ENCODE data around the gene FLACC1. TPM values are rescaled to one million over a fixed set of nuclear protein-coding genes. Genes with fewer than 3 reads are reported as not detected.
"Not testable (repeated sequence)": the region's sequence is repeated elsewhere in the genome, so short reads cannot be mapped to it uniquely, and the experiment has no call there.

FLACC1 gene
- total and polyA plus RNA-seq, 7 donors: 0.55 to 4.3 (median 1.8) TPM

GRCh38 chr2:201320257-201320656 is 36.9 kb downstream of the FLACC1 start:
- Histone ChIP-seq H3K4me1 (no peaks in the 10 kb centered on the region), H3K27ac (no peak overlapping the region), H3K4me3 (no peak overlapping the region), H3K27me3 (ENCODE audit: insufficient read depth in 3 of 3, low read length in 2 of 3) (no peaks in the 10 kb centered on the region), H3K36me3 (ENCODE audit: insufficient read depth in 1 of 2, low read depth in 1 of 2) (no peaks in the 10 kb centered on the region), H3K9me3 (peaks cover 15% of the 10 kb centered on the region)
- intact Hi-C loops (cut with DNase I): no loop called here
- ATAC-seq (no peak), DNase-seq (no peak)
- TF ChIP-seq CTCF (IDR thresholded peaks at IDR 0.05): no peak
- 87 to 93% (median 91%) methylated on average over 4 of the region's 4 CpGs for WGBS, 3 donors

- WGBS, 3 donors: 38 to 67% (median 63%) methylated on average over 2 of the region's 2 CpGs
- intact Hi-C loops (cut with DNase I): no loop called here
- Histone ChIP-seq H3K4me3 (no peak overlapping the region), H3K27me3 (ENCODE audit: insufficient read depth in 3 of 3, low read length in 2 of 3) (no peaks in the 10 kb centered on the region), H3K27ac (no peak overlapping the region), H3K4me1 (no peaks in the 10 kb centered on the region), H3K36me3 (ENCODE audit: insufficient read depth in 1 of 2, low read depth in 1 of 2) (no peaks in the 10 kb centered on the region), H3K9me3 (peaks cover 15% of the 10 kb centered on the region)
- ATAC-seq (no peak), DNase-seq (no peak)
- TF ChIP-seq CTCF (IDR thresholded peaks at IDR 0.05): no peak
Measured at GRCh38 chr2:201319511-201319910, 37.6 kb downstream of the FLACC1 start.

- no peak overlapping the region for H3K27ac ChIP-seq
- WGBS, 3 donors: 75 to 94% (median 82%) methylated on average over 5 of the region's 5 CpGs
- H3K27me3 ChIP-seq (ENCODE audit: insufficient read depth in 3 of 3, low read length in 2 of 3): no peaks in the 10 kb centered on the region
- TF ChIP-seq CTCF (IDR thresholded peaks at IDR 0.05): no peak
- H3K4me1 ChIP-seq: no peaks in the 10 kb centered on the region
- intact Hi-C loops (cut with DNase I): no loop called here
- DNase-seq (no peak), ATAC-seq (no peak)
- peaks cover 2 to 9% of the 10 kb centered on the region in 2 donors for H3K36me3 ChIP-seq (ENCODE audit: insufficient read depth in 1 of 2, low read depth in 1 of 2)
- no peak overlapping the region for H3K4me3 ChIP-seq
- H3K9me3 ChIP-seq: no peaks in the 10 kb centered on the region
Measured at GRCh38 chr2:201313362-201313761, 43.8 kb downstream of the FLACC1 start.

GRCh38 chr2:201308914-201309313 is 48.2 kb downstream of the FLACC1 start:
- Histone ChIP-seq H3K4me1 (no peaks in the 10 kb centered on the region), H3K36me3 (ENCODE audit: insufficient read depth in 1 of 2, low read depth in 1 of 2) (peaks cover 2 to 26% of the 10 kb centered on the region in 2 donors), H3K9me3 (no peaks in the 10 kb centered on the region), H3K27ac (no peak overlapping the region), H3K27me3 (ENCODE audit: insufficient read depth in 3 of 3, low read length in 2 of 3) (no peaks in the 10 kb centered on the region), H3K4me3 (no peak overlapping the region)
- no peak for TF ChIP-seq CTCF (IDR thresholded peaks at IDR 0.05)
- intact Hi-C loops (cut with DNase I): no loop called here
- WGBS, 3 donors: 96 to 97% (median 96%) methylated on average over 3 of the region's 3 CpGs
- DNase-seq (no peak), ATAC-seq (no peak)

GRCh38 chr2:201307876-201308275 is 49.3 kb downstream of the FLACC1 start:
- ATAC-seq (no peak), DNase-seq (no peak)
- H3K4me1 ChIP-seq: no peaks in the 10 kb centered on the region
- intact Hi-C loops (cut with DNase I): no loop called here
- H3K36me3 ChIP-seq (ENCODE audit: insufficient read depth in 1 of 2, low read depth in 1 of 2): peaks cover 2 to 26% of the 10 kb centered on the region in 2 donors
- no peak overlapping the region for H3K27ac ChIP-seq
- no peak overlapping the region for H3K4me3 ChIP-seq
- no peaks in the 10 kb centered on the region for H3K9me3 ChIP-seq
- TF ChIP-seq CTCF (IDR thresholded peaks at IDR 0.05): no peak
- H3K27me3 ChIP-seq (ENCODE audit: insufficient read depth in 3 of 3, low read length in 2 of 3): no peaks in the 10 kb centered on the region
- WGBS, 3 donors: 94 to 97% (median 96%) methylated on average over 3 of the region's 3 CpGs

- ATAC-seq; H3K9me3 ChIP-seq; H3K4me3 ChIP-seq; DNase-seq; intact Hi-C loops (cut with DNase I); H3K27me3 ChIP-seq (ENCODE audit: insufficient read depth in 3 of 3, low read length in 2 of 3); H3K27ac ChIP-seq; H3K4me1 ChIP-seq: not testable (repeated sequence)
- peaks cover 0 to 20% of the 10 kb centered on the region in 2 donors for H3K36me3 ChIP-seq (ENCODE audit: insufficient read depth in 1 of 2, low read depth in 1 of 2)
- 96 to 97% (median 97%) methylated on average over 11 of the region's 11 CpGs for WGBS, 3 donors
Measured at GRCh38 chr2:201299929-201300328, 57.2 kb downstream of the FLACC1 start.
